Body of pancreas (tissue), 4 donors: ENCODE measurements around the gene MYB.

Source experiments
- CTCF ChIP-seq, 7 experiments: fragments of 450-650 bp in 4 of 7; fragments of 200-600 bp in 3 of 7; sonication (generic) in 3 of 7; IDR thresholded peaks; one replicate each; pipeline ENCODE4 v1.5.1; 2016 to 2019; ENCODE audit warnings: antibody characterized with exemption in 7 of 7
- POLR2A ChIP-seq, 3 donors: fragments of 450-650 bp; IDR thresholded peaks; one replicate each; pipeline ENCODE4 v1.6.1; 2016; ENCODE audit warnings: antibody characterized with exemption in 3 of 3, mild to moderate bottlenecking in 2 of 3

- TF ChIP-seq CTCF (IDR thresholded peaks at IDR 0.05) (no peak), POLR2A (IDR thresholded peaks at IDR 0.05) (no peak)
Observed at GRCh38 chr6:135236319-135236718, 55.2 kb downstream of the MYB start.
